Chondrocyte (in vitro differentiated cells): ENCODE data around the gene MAP2K3. TPM values are rescaled to one million over a fixed set of nuclear protein-coding genes. Genes with fewer than 3 reads are reported as not detected.

Source experiments
- DNase-seq: peaks from one replicate; pipeline ENCODE4 v3.0.0; 2021; ENCODE audit warnings: mixed read lengths, low spot score
- H3K27ac Mint-ChIP-seq: one replicate; pipeline ENCODE4 v1.8.0; 2021; ENCODE audit warnings: mild to moderate bottlenecking, moderate library complexity, mixed read lengths; ENCODE audit not compliant: unreplicated experiment
- H3K27me3 Mint-ChIP-seq: 2 replicates; pipeline ENCODE4 v1.8.0; 2021; ENCODE audit warnings: low read depth, mixed read lengths
- H3K36me3 Mint-ChIP-seq: 2 replicates; pipeline ENCODE4 v1.8.0; 2021; ENCODE audit warnings: low read depth, mixed read lengths
- H3K4me1 Mint-ChIP-seq: 2 replicates; pipeline ENCODE4 v1.8.0; 2021; ENCODE audit warnings: low read depth, mild to moderate bottlenecking, mixed read lengths
- H3K4me3 Mint-ChIP-seq: one replicate; pipeline ENCODE4 v1.8.0; 2021; ENCODE audit warnings: mild to moderate bottlenecking, moderate library complexity, mixed read lengths; ENCODE audit not compliant: unreplicated experiment
- H3K9me3 Mint-ChIP-seq: 2 replicates; pipeline ENCODE4 v1.8.0; 2021; ENCODE audit warnings: low read depth, mixed read lengths
- CTCF ChIP-seq: fragments of 200-600 bp; sonication (generic); IDR thresholded peaks from 2 replicates; pipeline ENCODE4 v1.5.0; 2021; ENCODE audit warnings: antibody characterized with exemption, mild to moderate bottlenecking, moderate library complexity
- total RNA-seq: library from RNA; stranded (reverse); gene quantifications from 3 replicates; pipeline ENCODE4 v1.2.1, GENCODE V29; 2021

The MAP2K3 gene
- total RNA-seq, 1 donor from 2014 or later: 35.9 TPM

GRCh38 chr17:21250854-21251253 is 33.7 kb upstream of the MAP2K3 start:
- Mint-ChIP-seq H3K9me3 (no peaks in the 10 kb centered on the region), H3K36me3 (no peaks in the 10 kb centered on the region), H3K27ac (peak overlapping the region; percentile 19), H3K4me1 (peaks cover 30% of the 10 kb centered on the region), H3K27me3 (no peaks in the 10 kb centered on the region), H3K4me3 (peak overlapping the region; percentile 46)
- no peak for TF ChIP-seq CTCF
- DNase-seq: no peak

GRCh38 chr17:21251337-21252010 is 33.0 kb upstream of the MAP2K3 start:
- no peak for TF ChIP-seq CTCF
- Mint-ChIP-seq H3K9me3 (no peaks in the 10 kb centered on the region), H3K36me3 (no peaks in the 10 kb centered on the region), H3K27ac (no peak overlapping the region), H3K4me1 (peaks cover 30% of the 10 kb centered on the region), H3K4me3 (peak overlapping the region; percentile 73), H3K27me3 (no peaks in the 10 kb centered on the region)
- no peak for DNase-seq

DNA sequence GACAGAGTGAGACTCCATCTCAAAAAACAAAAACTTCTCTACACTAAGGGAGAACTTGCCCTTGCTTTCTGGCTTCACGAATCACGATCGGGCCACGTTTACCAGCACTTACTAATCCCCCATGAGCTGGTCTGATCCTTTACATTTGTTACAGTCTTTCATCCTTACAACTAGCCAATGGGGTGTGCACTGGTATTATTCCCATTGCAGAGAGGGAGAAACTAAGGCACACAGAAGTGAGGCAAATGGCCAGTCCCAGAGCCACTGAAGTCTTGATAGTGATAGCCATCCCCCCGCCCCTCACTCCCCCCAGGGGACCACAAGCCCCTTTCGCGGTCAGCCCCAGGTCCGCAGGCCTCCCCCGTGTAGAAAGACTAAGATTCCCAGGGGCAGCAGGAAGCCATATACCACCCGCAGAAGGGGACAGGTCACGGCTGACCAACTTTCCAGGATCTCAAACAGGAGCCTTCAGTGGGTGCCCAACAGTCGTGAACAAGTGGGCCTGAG is 32.2 kb upstream of the MAP2K3 start:
- H3K4me3 Mint-ChIP-seq: peak overlapping the region; percentile 73
- H3K9me3 Mint-ChIP-seq: no peaks in the 10 kb centered on the region
- no peaks in the 10 kb centered on the region for H3K27me3 Mint-ChIP-seq
- H3K27ac Mint-ChIP-seq: no peak overlapping the region
- no peak for TF ChIP-seq CTCF
- no peak for DNase-seq
- H3K36me3 Mint-ChIP-seq: no peaks in the 10 kb centered on the region
- peaks cover 32% of the 10 kb centered on the region for H3K4me1 Mint-ChIP-seq

DNA sequence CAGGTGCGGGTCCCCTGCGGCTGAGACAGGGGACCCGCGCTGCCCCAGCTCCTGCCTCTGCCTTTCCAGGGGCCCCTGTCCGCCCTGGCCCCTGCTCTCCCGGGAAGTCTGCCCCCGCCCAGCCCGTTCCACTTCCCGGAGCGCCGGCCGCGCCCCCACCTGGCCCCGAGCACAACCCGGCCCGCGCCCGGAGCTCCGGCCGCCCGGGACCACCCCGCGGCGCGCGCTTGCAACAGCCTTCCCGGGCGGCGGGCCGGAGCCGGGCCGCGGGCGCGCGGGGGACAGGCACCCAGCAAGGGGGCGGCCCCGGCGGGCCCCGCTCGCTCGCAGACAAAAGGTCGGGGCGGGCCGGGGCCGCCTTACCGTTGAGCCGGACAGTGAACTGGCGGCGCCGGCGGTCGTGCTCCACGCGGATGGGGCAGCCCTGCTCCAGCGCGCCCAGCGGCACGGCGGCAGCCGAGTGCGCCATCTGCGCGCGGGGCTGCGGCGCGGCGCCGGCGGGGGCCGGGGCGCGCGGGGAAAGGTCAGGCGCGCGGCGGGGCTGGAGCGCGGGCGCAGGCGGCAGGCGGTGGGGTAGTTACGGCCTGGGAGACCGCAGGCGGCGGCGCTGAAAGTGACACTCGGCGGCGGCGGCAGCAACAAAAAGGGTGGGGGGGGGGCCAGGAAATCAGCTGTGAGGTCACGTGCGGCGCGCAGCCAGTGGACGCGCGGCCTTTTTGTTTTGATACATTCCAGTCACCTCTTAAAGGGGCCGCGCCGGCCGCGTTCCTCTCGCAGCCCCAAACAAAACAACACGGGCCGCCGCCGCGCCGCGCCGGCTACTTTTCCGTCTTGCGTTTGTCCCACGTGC is 31.5 kb upstream of the MAP2K3 start, which contains the start of gene NATD1:
NATD1 (minus strand) TSS at position 615 of the 850 bp plus-strand sequence; CDS start at position 469, 146 bp downstream.
- H3K36me3 Mint-ChIP-seq: no peaks in the 10 kb centered on the region
- no peaks in the 10 kb centered on the region for H3K27me3 Mint-ChIP-seq
- peak within 1 kb of the TSS; percentile 54 for H3K27ac Mint-ChIP-seq
- H3K4me3 Mint-ChIP-seq: peak within 1 kb of the TSS; percentile 78
- peak; percentile 17 for TF ChIP-seq CTCF
- no peak for DNase-seq
- H3K9me3 Mint-ChIP-seq: no peaks in the 10 kb centered on the region
- H3K4me1 Mint-ChIP-seq: peaks cover 35% of the 10 kb centered on the region

DNA sequence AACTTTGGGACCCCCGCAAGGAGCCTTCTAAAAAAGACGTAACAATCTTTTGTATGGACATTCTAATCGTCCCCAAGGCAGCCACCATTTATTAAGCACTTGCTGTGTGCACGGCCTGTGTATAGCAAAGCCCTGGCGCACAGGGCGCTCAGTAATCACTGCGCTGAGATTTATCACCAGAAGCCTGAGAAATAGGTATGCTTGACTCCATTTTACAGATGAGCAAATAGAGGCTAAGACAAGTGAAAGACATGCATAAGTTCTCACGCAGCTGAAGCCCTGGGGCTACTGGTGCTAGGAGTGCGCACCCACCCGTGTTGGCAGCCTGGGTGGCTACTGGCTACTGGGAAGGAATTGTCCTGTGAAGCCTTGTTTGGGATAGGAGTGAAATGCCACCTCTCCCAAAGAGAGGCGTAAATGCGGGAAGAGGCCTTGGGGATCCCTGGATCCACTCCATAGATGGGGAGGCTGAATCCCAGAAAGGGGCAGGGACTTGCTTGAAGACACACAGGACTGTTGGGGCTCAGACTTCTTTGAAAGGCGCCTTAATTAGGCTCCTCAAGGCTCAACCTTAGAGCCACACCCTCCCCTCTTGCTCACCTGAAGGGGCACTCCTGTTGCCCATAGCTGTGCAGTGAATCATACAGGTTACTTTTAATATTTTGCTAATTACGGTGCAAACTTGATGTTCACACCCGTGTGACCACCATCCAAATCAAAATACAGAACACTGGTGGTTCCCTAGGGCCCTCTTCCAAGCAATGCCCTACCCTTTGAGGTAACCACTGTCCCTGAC is 30.7 kb upstream of the MAP2K3 start:
- H3K27me3 Mint-ChIP-seq: no peaks in the 10 kb centered on the region
- H3K27ac Mint-ChIP-seq: peak overlapping the region; percentile 54
- DNase-seq: no peak
- no peak for TF ChIP-seq CTCF
- no peaks in the 10 kb centered on the region for H3K36me3 Mint-ChIP-seq
- H3K4me1 Mint-ChIP-seq: peaks cover 35% of the 10 kb centered on the region
- no peaks in the 10 kb centered on the region for H3K9me3 Mint-ChIP-seq
- H3K4me3 Mint-ChIP-seq: peak overlapping the region; percentile 78
